WERI-Rb-1 (cell line): ENCODE data around the gene GPR55.

Experiments
- DNase-seq: peaks from one replicate; pipeline ENCODE4 v3.0.0-alpha.2; 2020
- H3K27ac ChIP-seq: fragments of 250-450 bp; sonication (Bioruptor Pico); 2 replicates; pipeline ENCODE4 v1.5.1; 2020; ENCODE audit warnings: mild to moderate bottlenecking, moderate library complexity
- H3K27me3 ChIP-seq: fragments of 250-450 bp; sonication (Bioruptor Pico); 2 replicates; pipeline ENCODE4 v1.5.1; 2021; ENCODE audit warnings: mild to moderate bottlenecking, low read depth, moderate library complexity; ENCODE audit not compliant: insufficient read depth, severe bottlenecking
- H3K36me3 ChIP-seq: fragments of 250-450 bp; sonication (Bioruptor Pico); 2 replicates; pipeline ENCODE4 v1.5.1; 2020; ENCODE audit warnings: mild to moderate bottlenecking, moderate library complexity
- H3K4me3 ChIP-seq: 2 replicates; pipeline ENCODE4 v1.5.1; 2011; ENCODE audit warnings: low read depth, mild to moderate bottlenecking, control low read depth, low read length
- H3K9me3 ChIP-seq: fragments of 250-450 bp; sonication (Bioruptor Pico); 2 replicates; pipeline ENCODE4 v1.5.1; 2021; ENCODE audit warnings: mild to moderate bottlenecking, moderate library complexity; ENCODE audit not compliant: severe bottlenecking
- TF ChIP-seq, protein P1 (sequence below): IDR thresholded peaks from 2 replicates; pipeline ENCODE4 v1.5.1; 2011; ENCODE audit warnings: low read depth, mild to moderate bottlenecking, control low read depth, inconsistent platforms, low read length

The GPR55 gene

DNA sequence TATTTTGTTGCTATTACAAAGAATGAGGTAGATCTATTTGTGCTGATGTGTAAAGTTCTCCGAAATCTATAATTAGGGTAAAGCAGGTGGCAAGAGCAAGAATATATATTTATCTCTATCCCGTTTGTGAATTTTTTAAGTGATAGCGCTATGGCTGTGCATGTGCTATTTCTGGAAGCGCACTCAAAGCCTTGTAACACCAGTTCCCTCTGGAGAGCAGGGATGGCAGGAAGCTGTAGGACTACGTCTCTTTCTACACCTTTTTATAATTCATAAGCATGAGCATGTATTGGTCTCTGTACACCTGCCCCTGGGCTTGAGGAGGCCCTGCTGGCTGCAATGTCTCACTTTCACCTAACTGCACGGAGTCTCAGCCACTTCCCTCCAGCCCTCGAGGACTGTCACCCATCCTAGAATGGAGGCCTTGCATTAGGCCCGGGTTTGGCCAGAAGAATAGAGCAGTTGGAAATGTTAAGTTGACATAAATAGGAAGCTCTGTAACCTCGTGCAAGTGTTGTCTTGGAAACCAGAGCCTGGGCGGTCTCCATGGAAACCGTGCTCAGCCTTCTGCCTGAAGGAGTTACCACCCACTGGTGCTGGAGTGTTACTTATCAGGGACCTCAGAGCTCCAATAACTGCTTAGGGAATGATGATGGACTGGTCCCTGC, 39.4 kb downstream of the GPR55 start:
- Histone ChIP-seq H3K27me3 (no peaks in the 10 kb centered on the region), H3K27ac (no peak overlapping the region), H3K36me3 (no peaks in the 10 kb centered on the region), H3K9me3 (peaks cover 2% of the 10 kb centered on the region), H3K4me3 (no peak overlapping the region)
- DNase-seq, result no peak
- TF ChIP-seq, protein P1, sequence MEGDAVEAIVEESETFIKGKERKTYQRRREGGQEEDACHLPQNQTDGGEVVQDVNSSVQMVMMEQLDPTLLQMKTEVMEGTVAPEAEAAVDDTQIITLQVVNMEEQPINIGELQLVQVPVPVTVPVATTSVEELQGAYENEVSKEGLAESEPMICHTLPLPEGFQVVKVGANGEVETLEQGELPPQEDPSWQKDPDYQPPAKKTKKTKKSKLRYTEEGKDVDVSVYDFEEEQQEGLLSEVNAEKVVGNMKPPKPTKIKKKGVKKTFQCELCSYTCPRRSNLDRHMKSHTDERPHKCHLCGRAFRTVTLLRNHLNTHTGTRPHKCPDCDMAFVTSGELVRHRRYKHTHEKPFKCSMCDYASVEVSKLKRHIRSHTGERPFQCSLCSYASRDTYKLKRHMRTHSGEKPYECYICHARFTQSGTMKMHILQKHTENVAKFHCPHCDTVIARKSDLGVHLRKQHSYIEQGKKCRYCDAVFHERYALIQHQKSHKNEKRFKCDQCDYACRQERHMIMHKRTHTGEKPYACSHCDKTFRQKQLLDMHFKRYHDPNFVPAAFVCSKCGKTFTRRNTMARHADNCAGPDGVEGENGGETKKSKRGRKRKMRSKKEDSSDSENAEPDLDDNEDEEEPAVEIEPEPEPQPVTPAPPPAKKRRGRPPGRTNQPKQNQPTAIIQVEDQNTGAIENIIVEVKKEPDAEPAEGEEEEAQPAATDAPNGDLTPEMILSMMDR, result no peak

- Histone ChIP-seq H3K27ac (no peak overlapping the region), H3K36me3 (peaks cover 21% of the 10 kb centered on the region), H3K27me3 (no peaks in the 10 kb centered on the region), H3K4me3 (no peak overlapping the region), H3K9me3 (no peaks in the 10 kb centered on the region)
- DNase-seq, result no peak
- TF ChIP-seq, protein P1, result no peak
These were observed 43.2 kb downstream of the GPR55 start for GRCh38 chr2:230881840-230882239.

DNA sequence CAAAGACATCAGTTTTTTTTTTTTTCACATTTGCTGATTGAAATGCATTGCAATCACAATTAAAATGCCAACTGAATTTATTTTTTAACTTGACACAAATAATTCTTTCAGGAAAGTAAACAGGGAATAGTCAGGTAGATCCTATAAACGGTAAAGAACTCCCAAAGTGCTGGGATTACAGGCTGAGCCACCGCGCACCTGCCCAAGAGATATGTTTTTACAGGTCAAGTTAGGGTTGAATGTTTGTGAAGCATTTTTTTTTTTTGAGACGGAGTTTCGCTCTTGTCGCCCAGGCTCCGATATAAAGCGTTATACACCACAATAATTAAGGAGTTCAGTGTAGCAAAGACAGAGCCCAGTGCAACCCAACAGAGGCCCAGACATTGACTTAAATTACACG, 45.2 kb downstream of the GPR55 start:
- Histone ChIP-seq H3K9me3 (no peaks in the 10 kb centered on the region), H3K27me3 (no peaks in the 10 kb centered on the region), H3K27ac (peak overlapping the region; percentile 19; the same call in 1 of the 2 replicates), H3K36me3 (peaks cover 39% of the 10 kb centered on the region), H3K4me3 (no peak overlapping the region)
- no peak for DNase-seq
- TF ChIP-seq, protein P1, result no peak

DNA sequence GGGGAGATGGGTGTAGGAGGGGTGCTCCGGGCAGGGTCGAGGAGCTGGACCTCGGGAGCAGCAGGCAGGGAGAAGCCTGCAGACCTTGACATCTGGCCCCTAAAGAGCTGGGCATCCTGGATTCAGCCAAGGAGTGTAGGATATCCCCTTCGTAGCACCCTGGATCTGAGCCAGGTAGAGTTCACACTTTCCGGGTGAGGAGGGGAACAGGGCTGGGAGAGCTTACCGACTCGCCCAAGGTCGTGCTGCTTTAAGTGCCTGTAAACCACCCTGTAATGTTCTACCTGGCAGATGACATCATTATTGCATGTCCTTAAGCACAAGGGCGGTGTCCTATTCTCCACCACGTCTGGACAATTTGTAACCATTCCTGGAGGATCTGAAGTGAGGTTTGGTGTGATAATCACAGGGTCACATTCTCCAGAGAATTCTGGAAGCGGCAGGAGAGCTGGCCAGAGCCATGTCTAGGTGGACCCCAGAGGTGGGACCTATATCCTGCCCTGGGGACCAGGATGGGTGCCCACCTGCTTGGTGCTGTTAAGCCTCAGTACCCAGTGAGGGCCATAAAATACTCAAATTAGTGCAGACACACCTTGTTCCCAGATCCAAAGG, 45.7 kb downstream of the GPR55 start:
- H3K4me3 ChIP-seq, result no peak overlapping the region
- H3K36me3 ChIP-seq, result peaks cover 44% of the 10 kb centered on the region
- H3K9me3 ChIP-seq, result no peaks in the 10 kb centered on the region
- peak overlapping the region; percentile 19; the same call in 1 of the 2 replicates for H3K27ac ChIP-seq
- TF ChIP-seq, protein P1, result no peak
- no peaks in the 10 kb centered on the region for H3K27me3 ChIP-seq
- DNase-seq, result no peak

DNA sequence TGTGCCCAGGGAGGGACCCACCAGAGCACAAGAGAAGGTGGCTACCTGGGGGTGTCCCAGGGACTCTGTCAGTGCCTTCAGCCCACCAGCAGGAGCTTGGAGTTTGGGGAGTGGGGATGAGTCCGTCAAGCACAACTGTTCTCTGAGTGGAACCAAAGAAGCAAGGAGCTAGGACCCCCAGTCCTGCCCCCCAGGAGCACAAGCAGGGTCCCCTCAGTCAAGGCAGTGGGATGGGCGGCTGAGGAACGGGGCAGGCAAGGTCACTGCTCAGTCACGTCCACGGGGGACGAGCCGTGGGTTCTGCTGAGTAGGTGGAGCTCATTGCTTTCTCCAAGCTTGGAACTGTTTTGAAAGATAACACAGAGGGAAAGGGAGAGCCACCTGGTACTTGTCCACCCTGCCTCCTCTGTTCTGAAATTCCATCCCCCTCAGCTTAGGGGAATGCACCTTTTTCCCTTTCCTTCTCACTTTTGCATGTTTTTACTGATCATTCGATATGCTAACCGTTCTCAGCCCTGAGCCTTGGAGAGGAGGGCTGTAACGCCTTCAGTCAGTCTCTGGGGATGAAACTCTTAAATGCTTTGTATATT, 46.3 kb downstream of the GPR55 start:
- H3K36me3 ChIP-seq, result peaks cover 51% of the 10 kb centered on the region

More for the DNA sequence above, 46.3 kb downstream of the GPR55 start:
- TF ChIP-seq, protein P1, result no peak
- no peaks in the 10 kb centered on the region for H3K27me3 ChIP-seq
- H3K4me3 ChIP-seq, result no peak overlapping the region
- no peak for DNase-seq
- H3K9me3 ChIP-seq, result no peaks in the 10 kb centered on the region
- no peak overlapping the region; the same call in 1 of the 2 replicates for H3K27ac ChIP-seq
